Measurements from ENCODE around the gene CLN5.
"Not testable (repeated sequence)": the region's sequence is repeated elsewhere in the genome, so short reads cannot be mapped to it uniquely, and the experiment has no call there.

CLN5 gene

GRCh38 chr13:76975863-76976262 is 16.0 kb upstream of the CLN5 start:
- no peak for DNase-seq (ENCODE audit: low read depth in 2 of 3, low spot score in 2 of 3)

- DNase-seq (ENCODE audit: low read depth in 2 of 3, low spot score in 2 of 3) = no peak
Observed at GRCh38 chr13:76976490-76976889, 15.4 kb upstream of the CLN5 start.

- DNase-seq (ENCODE audit: low read depth in 2 of 3, low spot score in 2 of 3) = no peak
Observed at GRCh38 chr13:76976929-76977328, 15.0 kb upstream of the CLN5 start.

GRCh38 chr13:76980075-76980718 is 11.7 kb upstream of the CLN5 start:
- peak; percentile 60 to 95 (median 95) for DNase-seq (ENCODE audit: low read depth in 2 of 3, low spot score in 2 of 3)

- DNase-seq (ENCODE audit: low read depth in 2 of 3, low spot score in 2 of 3) = no peak
Observed at GRCh38 chr13:76982061-76982460, 9.8 kb upstream of the CLN5 start.

- DNase-seq (ENCODE audit: low read depth in 2 of 3, low spot score in 2 of 3) = no peak
Observed at GRCh38 chr13:76983676-76984075, 8.2 kb upstream of the CLN5 start.

- peak in 2 of 3 experiments; percentile 51 to 65 for DNase-seq (ENCODE audit: low read depth in 2 of 3, low spot score in 2 of 3)
Observed at GRCh38 chr13:76991432-76991795, 467 bp upstream of the CLN5 start.

- no peak for DNase-seq (ENCODE audit: low read depth in 2 of 3, low spot score in 2 of 3)
Observed at GRCh38 chr13:76992548-76993001, 694 bp downstream of the CLN5 start.

- DNase-seq (ENCODE audit: low read depth in 2 of 3, low spot score in 2 of 3) = no peak
Observed at GRCh38 chr13:76993021-76993420, 1.1 kb downstream of the CLN5 start.

GRCh38 chr13:76993473-76993872 is 1.6 kb downstream of the CLN5 start:
- DNase-seq (ENCODE audit: low read depth in 2 of 3, low spot score in 2 of 3) = no peak

- no peak for DNase-seq (ENCODE audit: low read depth in 2 of 3, low spot score in 2 of 3)
Observed at GRCh38 chr13:76994281-76994680, 2.4 kb downstream of the CLN5 start.

- DNase-seq (ENCODE audit: low read depth in 2 of 3, low spot score in 2 of 3) = no peak
Observed at GRCh38 chr13:77000475-77000874, 8.6 kb downstream of the CLN5 start.

- DNase-seq (ENCODE audit: low read depth in 2 of 3, low spot score in 2 of 3) = no peak
Observed at GRCh38 chr13:77001540-77001939, 9.7 kb downstream of the CLN5 start.

- DNase-seq (ENCODE audit: low read depth in 2 of 3, low spot score in 2 of 3) = no peak
Observed at GRCh38 chr13:77001963-77002587, 10.2 kb downstream of the CLN5 start.

GRCh38 chr13:77002590-77003190 is 10.8 kb downstream of the CLN5 start:
- no peak for DNase-seq (ENCODE audit: low read depth in 2 of 3, low spot score in 2 of 3)

- DNase-seq (ENCODE audit: low read depth in 2 of 3, low spot score in 2 of 3) = not testable (repeated sequence)
Observed at GRCh38 chr13:77008337-77008736, 16.5 kb downstream of the CLN5 start.

- no peak for DNase-seq (ENCODE audit: low read depth in 2 of 3, low spot score in 2 of 3)
Observed at GRCh38 chr13:77009011-77009410, 17.1 kb downstream of the CLN5 start.

GRCh38 chr13:77009719-77010118 is 17.8 kb downstream of the CLN5 start:
- DNase-seq (ENCODE audit: low read depth in 2 of 3, low spot score in 2 of 3) = not testable (repeated sequence)

- no peak for DNase-seq (ENCODE audit: low read depth in 2 of 3, low spot score in 2 of 3)
Observed at GRCh38 chr13:77013853-77014542, 22.1 kb downstream of the CLN5 start.

- no peak for DNase-seq (ENCODE audit: low read depth in 2 of 3, low spot score in 2 of 3)
Observed at GRCh38 chr13:77014906-77015685, 23.2 kb downstream of the CLN5 start.

GRCh38 chr13:77016251-77016812 is 24.5 kb downstream of the CLN5 start:
- no peak for DNase-seq (ENCODE audit: low read depth in 2 of 3, low spot score in 2 of 3)
